ENCODE measurements around the gene VIL1.
A peak's percentile ranks its signal among the peaks of the same experiment; 100 is the strongest.

VIL1 gene

GRCh38 chr2:218435003-218435982, 16.4 kb downstream of the VIL1 start:
- no peak for DNase-seq

- DNase-seq = no peak
Observed at GRCh38 chr2:218436992-218437391, 18.1 kb downstream of the VIL1 start.

GRCh38 chr2:218437969-218438368, 19.0 kb downstream of the VIL1 start:
- DNase-seq = no peak

- no peak for DNase-seq
Observed at GRCh38 chr2:218438596-218438995, 19.7 kb downstream of the VIL1 start.

GRCh38 chr2:218444692-218445357, 25.9 kb downstream of the VIL1 start:
- no peak for DNase-seq

- DNase-seq = no peak
Observed at GRCh38 chr2:218445602-218446001, 26.7 kb downstream of the VIL1 start.

- no peak for DNase-seq
Observed at GRCh38 chr2:218446547-218446946, 27.6 kb downstream of the VIL1 start.

- no peak for DNase-seq
Observed at GRCh38 chr2:218447072-218447471, 28.1 kb downstream of the VIL1 start.

- no peak for DNase-seq
Observed at GRCh38 chr2:218448934-218449333, 30.0 kb downstream of the VIL1 start.

- no peak for DNase-seq
Observed at GRCh38 chr2:218452079-218452478, 33.2 kb downstream of the VIL1 start.

- DNase-seq = no peak
Observed at GRCh38 chr2:218456849-218457248, 37.9 kb downstream of the VIL1 start.

- DNase-seq = no peak
Observed at GRCh38 chr2:218458598-218458997, 39.7 kb downstream of the VIL1 start.

GRCh38 chr2:218465987-218466633, 47.2 kb downstream of the VIL1 start:
- DNase-seq = peak in 1 of 51 donors; percentile 14

GRCh38 chr2:218470448-218470847, 51.5 kb downstream of the VIL1 start:
- no peak for DNase-seq

- no peak for DNase-seq
Observed at GRCh38 chr2:218471036-218471435, 52.1 kb downstream of the VIL1 start.

- DNase-seq = no peak
Observed at GRCh38 chr2:218471982-218472381, 53.1 kb downstream of the VIL1 start.

- no peak for DNase-seq
Observed at GRCh38 chr2:218472988-218473387, 54.1 kb downstream of the VIL1 start.

- no peak for DNase-seq
Observed at GRCh38 chr2:218474527-218474926, 55.6 kb downstream of the VIL1 start.

GRCh38 chr2:218476676-218477075, 57.8 kb downstream of the VIL1 start:
- no peak for DNase-seq

GRCh38 chr2:218477247-218477646, 58.3 kb downstream of the VIL1 start:
- DNase-seq = no peak

GRCh38 chr2:218478544-218478943, 59.6 kb downstream of the VIL1 start:
- DNase-seq = no peak

GRCh38 chr2:218479595-218479994, 60.7 kb downstream of the VIL1 start:
- DNase-seq = no peak
